Amniotic stem cell (primary cell): ENCODE results near the gene LAG3.

Source experiments
- DNase-seq: peaks from one replicate; lab custom pipeline; 2025; lab: John Stamatoyannopoulos, UW

The LAG3 gene

GRCh38 chr12:6824085-6824775 lies 51.9 kb downstream of the LAG3 start:
- DNase-seq = no peak

GRCh38 chr12:6824901-6825381 lies 52.6 kb downstream of the LAG3 start:
- DNase-seq = no peak

GRCh38 chr12:6825398-6826124 lies 53.2 kb downstream of the LAG3 start:
- peak; percentile 52 for DNase-seq

DNA sequence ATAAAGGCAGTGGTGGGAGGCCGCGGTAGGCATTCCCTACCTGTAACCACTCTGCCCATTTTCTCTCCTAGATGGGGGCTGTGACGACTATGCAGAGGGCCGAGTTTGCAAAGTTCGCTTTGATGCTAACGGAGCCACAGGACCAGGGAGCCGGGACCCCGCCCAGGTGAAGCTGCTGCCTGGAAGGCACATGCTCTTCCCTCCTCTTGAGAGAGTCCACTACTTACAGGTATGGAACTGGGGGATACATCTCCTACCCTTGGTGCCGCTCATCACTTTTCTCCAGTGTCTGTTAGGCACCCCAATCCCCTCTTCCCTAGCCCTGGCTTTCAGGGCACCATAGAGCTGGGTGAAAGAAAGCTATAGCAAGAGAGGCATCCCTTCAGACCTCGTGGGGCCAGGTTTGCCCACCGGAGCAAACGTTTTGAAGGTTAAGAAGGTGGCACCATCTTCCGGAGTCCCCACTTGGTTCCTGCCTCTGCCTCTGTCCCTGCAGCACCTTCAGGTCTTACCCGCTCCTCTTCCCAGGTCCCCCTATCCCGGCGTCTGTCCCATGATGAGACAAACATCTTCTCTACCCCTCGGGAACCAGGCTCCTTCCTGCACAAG lies 53.9 kb downstream of the LAG3 start:
- no peak for DNase-seq

GRCh38 chr12:6826734-6827436 lies 54.6 kb downstream of the LAG3 start:
- DNase-seq = no peak

DNA sequence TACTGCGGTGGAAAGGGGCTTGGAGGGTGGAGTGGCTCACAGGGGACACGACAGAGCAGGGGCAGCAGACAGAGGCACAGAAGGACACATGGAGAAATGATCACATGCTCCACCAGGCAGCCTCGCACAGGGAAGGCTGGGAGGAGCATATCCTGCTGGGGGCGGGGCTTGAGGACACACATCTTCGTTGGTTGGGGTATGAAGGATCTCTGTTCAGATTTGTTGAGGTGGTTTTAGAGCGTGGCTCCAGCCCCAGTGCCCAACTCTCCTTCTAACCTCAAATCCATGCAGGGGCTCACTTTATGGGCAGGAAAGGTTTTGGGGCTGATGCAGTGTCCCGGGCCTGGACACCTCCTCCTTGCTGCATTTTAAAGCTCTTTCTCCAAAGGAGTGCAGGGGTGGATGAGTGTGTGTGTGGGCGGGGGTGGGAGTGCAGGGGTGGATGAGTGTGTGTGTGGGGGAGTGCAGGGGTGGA lies 55.2 kb downstream of the LAG3 start:
- peak; percentile 71 for DNase-seq
